ENCODE measurements around the gene AARSD1.
"Not testable (repeated sequence)": the region's sequence is repeated elsewhere in the genome, so short reads cannot be mapped to it uniquely, and the experiment has no call there.

The AARSD1 gene

DNA sequence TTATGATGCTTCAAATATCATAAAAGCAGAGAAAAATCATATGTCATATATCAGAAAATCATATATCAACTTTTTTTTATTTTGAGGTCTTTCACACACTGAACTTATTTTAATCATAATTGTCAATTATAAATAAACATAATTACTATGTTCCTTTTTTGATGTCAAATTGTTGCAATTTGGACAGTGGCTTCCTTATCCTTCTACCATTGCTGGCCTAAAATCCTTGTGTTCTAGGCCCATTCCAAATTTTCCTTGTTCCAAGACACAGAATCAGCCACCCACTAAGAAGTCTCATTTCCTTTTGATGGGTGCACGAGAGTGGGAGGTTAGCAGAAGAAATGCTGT is 34.8 kb downstream of the AARSD1 start:
- DNase-seq (ENCODE audit: low spot score) = no peak
- POLR2A ChIA-PET (ENCODE audit: low non-redundant PET) = no interaction called here
- TF ChIP-seq, protein P1, sequence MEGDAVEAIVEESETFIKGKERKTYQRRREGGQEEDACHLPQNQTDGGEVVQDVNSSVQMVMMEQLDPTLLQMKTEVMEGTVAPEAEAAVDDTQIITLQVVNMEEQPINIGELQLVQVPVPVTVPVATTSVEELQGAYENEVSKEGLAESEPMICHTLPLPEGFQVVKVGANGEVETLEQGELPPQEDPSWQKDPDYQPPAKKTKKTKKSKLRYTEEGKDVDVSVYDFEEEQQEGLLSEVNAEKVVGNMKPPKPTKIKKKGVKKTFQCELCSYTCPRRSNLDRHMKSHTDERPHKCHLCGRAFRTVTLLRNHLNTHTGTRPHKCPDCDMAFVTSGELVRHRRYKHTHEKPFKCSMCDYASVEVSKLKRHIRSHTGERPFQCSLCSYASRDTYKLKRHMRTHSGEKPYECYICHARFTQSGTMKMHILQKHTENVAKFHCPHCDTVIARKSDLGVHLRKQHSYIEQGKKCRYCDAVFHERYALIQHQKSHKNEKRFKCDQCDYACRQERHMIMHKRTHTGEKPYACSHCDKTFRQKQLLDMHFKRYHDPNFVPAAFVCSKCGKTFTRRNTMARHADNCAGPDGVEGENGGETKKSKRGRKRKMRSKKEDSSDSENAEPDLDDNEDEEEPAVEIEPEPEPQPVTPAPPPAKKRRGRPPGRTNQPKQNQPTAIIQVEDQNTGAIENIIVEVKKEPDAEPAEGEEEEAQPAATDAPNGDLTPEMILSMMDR (conservative IDR thresholded peaks at IDR 0.05; ENCODE audit: low read depth) = no peak
- CTCF ChIA-PET = no interaction called here
- no peak overlapping the region for H3K27ac ChIP-seq

DNA sequence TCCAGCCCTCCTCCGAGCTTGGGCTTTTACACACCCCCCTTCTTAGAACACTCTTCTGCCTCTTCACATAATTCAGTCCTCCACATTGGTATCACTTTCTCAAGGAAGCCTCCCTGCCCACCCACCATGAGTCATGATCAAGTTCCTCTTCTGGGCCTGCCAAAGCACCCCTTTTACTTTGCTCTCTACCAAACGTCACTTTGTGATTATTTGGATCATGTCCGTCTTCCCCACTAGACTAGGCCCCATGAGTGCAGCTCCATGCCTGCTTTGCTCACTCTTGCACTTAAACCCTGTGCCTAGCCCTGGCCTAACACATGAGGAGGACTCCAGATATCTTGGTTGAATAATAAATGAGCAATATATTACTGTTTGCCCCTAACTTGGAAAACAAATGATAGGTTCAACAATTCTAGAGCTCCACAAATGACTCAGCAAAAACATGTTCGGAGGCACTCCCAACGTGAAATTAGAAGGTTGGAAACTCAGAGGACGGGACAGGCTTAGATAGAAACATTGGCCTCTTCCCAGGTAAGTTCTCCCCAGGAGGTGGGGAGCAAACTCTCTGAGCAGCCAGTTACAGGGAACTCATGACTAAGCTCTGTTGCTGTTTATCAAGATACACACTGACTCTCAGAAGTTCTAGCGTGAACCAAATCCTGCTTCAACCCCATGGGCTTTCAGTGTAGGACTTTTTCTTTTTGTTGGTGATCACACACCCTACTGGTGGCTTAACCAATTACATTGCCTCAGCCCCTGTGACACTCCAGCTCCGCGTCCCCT is 35.3 kb downstream of the AARSD1 start:
- H3K27ac ChIP-seq = no peak overlapping the region
- CTCF ChIA-PET = interaction anchor here (0.6 kb wide), 1 partner anchor 23 kb away, joined by 5 read pairs; no protein-coding TSS in a partner anchor
- DNase-seq (ENCODE audit: low spot score) = peak; percentile 46
- POLR2A ChIA-PET (ENCODE audit: low non-redundant PET) = no interaction called here
- TF ChIP-seq, protein P1 (conservative IDR thresholded peaks at IDR 0.05; ENCODE audit: low read depth) = peak; percentile 23

DNA sequence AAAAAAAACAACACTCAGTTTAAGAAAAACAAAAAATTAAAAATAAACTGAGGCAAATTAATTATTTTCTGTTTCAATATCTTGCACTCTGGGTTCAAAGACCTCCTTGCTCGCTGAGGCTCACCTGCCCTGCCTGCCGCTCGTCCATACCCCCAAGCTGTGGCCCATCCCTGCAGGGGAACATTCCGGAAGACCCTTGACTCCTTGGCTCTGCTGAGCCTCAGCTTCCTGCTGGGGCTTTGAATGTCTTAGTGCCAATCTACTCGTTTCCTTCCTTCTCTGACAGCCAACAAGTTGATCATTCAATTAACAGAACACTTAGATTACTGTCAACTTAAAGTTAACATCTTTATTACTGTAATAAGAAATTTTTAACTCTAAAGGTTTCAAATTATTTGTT is 39.4 kb downstream of the AARSD1 start:
- TF ChIP-seq, protein P1 (conservative IDR thresholded peaks at IDR 0.05; ENCODE audit: low read depth) = no peak
- ChIA-PET CTCF (interaction anchor here (1.2 kb wide), 1 partner anchor 81 kb away, joined by 4 read pairs; no protein-coding TSS in a partner anchor), POLR2A (ENCODE audit: low non-redundant PET) (no interaction called here)
- DNase-seq (ENCODE audit: low spot score) = no peak
- no peak overlapping the region for H3K27ac ChIP-seq

DNA sequence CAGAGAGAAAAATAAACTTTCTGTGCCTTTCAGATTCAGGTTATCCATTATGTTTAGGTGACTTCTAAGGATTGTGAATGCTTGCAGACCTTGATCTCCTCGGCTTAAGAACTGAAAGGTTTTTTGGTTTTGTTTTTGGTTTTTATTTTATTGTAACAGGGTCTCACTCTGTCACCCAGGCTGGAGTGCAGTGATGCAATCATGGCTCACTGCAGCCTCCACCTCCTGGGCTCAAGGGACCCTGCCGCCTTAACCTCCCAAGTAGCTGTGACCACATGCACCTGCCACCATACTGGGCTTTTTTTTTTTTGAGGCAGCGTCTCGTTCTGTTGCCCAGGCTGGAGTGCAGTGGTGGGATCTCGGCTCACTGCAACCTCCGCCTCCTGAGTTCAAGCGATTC is 40.8 kb downstream of the AARSD1 start:
- CTCF ChIA-PET; H3K27ac ChIP-seq; DNase-seq (ENCODE audit: low spot score); POLR2A ChIA-PET (ENCODE audit: low non-redundant PET): not testable (repeated sequence)

DNA sequence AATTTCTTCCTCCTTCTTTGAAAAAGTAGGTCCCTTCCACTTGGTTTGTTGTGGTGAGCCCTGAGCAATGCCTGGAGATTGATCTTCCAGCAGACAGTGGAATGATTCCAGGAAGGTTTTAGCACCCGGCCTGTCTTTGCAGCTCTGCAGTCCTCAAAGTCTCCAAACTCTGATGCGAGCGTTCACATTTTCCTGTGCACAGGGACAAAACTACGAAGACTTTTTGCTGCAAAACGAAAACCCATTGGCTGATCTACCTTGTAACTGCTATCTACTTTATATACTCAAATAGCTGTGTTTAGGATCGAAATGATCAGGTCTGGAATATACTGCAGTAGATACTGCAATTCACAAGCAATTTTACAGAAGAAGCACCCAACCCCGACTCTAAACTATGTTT is 42.0 kb downstream of the AARSD1 start:
- ChIA-PET POLR2A (ENCODE audit: low non-redundant PET) (no interaction called here), CTCF (no interaction called here)
- TF ChIP-seq, protein P1 (conservative IDR thresholded peaks at IDR 0.05; ENCODE audit: low read depth) = no peak
- no peak for DNase-seq (ENCODE audit: low spot score)
- H3K27ac ChIP-seq = no peak overlapping the region

DNA sequence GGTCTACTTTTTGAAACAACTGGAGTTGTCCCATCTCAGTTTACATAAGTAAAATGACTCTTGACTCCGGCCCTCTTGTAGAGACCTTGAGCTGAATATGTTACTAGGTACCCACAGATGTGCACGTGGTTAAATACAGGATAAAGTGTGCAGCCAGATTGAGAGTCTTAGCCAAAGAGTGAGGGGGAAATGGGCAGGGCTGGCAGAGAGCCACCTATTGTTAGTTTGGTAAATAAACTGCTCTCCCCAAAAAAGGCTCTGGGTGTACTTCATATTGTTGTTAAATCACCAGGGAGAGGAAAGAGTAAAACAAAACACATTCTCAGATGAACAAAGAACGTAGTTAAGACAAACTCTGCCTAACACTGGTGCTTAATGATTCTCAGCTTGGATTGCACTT is 43.3 kb downstream of the AARSD1 start:
- DNase-seq (ENCODE audit: low spot score) = no peak
- CTCF ChIA-PET = interaction anchor here (0.6 kb wide), 1 partner anchor 159 kb away, joined by 3 read pairs; no protein-coding TSS in a partner anchor
- TF ChIP-seq, protein P1 (conservative IDR thresholded peaks at IDR 0.05; ENCODE audit: low read depth) = no peak
- POLR2A ChIA-PET (ENCODE audit: low non-redundant PET) = no interaction called here
- no peak overlapping the region for H3K27ac ChIP-seq

DNA sequence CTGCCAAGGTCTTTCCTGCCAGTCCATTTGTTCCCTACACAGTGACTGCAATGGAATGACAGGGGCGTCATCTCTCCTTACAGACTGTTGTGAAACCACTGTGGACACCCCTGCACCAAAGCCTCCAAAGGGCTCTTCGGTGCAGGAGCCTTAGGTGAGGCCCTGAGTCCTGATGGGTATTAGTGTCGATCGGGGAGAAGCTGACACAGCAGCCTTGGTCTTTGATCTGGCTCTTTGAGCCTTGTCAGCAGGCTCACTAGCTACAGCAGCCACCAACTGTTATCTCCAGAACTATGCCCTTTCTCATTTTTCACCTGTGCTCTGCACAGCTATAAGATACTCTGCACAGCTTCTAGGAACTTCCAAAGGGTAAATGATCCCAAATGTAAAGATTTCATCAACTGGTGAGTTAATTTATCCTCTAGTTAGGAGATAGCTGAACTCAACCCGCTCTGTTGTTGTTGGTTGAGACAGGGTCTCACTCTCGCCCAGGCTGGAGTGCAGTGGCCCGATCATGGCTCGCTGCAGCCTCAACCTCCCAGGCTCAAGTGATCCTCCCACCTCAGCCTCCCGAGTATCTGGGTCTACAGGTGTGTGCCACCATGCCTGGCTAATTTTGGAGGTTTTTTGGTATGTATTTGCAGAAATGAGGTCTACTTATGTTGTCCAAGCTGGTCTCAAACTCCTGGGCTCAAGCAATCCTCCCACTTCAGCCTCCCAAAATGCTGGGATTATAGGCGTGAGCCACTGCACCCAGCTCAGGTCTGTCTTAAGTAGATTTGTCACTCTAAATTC is 44.0 kb downstream of the AARSD1 start:
- ChIA-PET CTCF (interaction anchor here (0.6 kb wide), 1 partner anchor 158 kb away, joined by 3 read pairs; no protein-coding TSS in a partner anchor), POLR2A (ENCODE audit: low non-redundant PET) (no interaction called here)
- DNase-seq (ENCODE audit: low spot score) = no peak

DNA sequence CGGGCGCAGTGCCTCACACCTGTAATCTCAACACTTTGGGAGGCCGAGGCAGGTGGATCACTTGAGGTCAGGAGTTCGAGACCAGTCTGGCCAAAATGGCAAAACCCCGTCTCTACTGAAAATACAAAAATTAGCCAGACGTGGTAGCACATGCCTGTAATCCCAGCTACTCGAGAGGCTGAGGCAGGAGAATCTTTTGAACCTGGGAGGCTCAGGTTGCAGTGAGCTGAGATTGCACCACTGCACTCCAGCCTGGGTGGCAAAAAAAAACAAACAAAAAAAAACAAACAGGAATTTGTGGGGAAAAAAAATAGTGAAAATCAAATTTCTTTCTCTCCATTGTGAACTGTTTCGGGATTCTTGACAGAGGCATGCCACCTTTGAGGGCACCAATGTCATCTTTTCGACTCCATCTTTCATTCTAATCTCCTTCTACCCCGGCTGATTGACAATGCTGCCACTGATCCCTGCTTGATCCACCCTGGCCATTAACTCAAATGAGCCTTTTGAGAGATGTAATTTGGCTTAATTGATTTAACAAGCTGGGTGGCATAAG is 44.7 kb downstream of the AARSD1 start:
- CTCF ChIA-PET = not testable (repeated sequence)

More for the DNA sequence above, 44.0 kb downstream of the AARSD1 start:
- H3K27ac ChIP-seq = no peak overlapping the region
- TF ChIP-seq, protein P1 (conservative IDR thresholded peaks at IDR 0.05; ENCODE audit: low read depth) = no peak

More for the DNA sequence above, 44.7 kb downstream of the AARSD1 start:
- H3K27ac ChIP-seq; POLR2A ChIA-PET (ENCODE audit: low non-redundant PET); DNase-seq (ENCODE audit: low spot score): not testable (repeated sequence)

Data from RWPE1 (cell line).